GM12891 (cell line): Measurements from ENCODE around the gene PRG3.

Source experiments
- POLR2A ChIP-seq: IDR thresholded peaks from 2 replicates; pipeline ENCODE4 v1.6.1; 2011; ENCODE audit warnings: low read depth, low read length, control low read depth
- POLR2AphosphoS5 ChIP-seq: IDR thresholded peaks from 2 replicates; pipeline ENCODE4 v1.6.1; 2011; ENCODE audit warnings: low read depth, low read length, control low read depth
- TAF1 ChIP-seq: IDR thresholded peaks from 2 replicates; pipeline ENCODE4 v1.6.1; 2011; ENCODE audit warnings: low read depth, low read length, control low read depth

DNA sequence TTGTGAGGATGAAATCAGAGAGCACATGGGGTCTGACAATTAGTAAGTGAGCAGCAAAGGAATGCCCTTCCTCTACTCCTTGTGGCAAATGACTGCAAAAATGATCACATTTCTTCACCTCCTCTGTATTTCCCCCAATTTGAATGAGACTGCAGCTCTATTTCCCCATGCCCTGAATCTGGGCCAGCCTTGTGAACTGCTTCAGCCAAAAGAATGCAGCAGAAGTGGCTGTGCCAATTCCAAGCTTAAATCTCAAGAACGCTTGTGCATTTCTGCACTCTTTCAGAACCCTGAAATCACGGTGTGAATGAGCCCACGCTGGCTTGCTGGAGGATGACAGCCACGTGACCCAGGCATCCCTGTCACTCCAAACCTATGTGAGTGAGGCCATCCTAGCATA, 36.1 kb upstream of the PRG3 start:
- TF ChIP-seq POLR2AphosphoS5 (no peak), POLR2A (no peak), TAF1 (no peak)
